GM23338 (cell line): ENCODE data around the gene ACTG2.

Experiments used
- TF ChIP-seq, protein P1 (sequence below): IDR thresholded peaks from 2 replicates; pipeline ENCODE4 v1.6.1; 2016; ENCODE audit warnings: antibody characterized with exemption
- TF ChIP-seq, protein P2 (sequence below): IDR thresholded peaks from one replicate; pipeline ENCODE4 v1.6.1; 2018; ENCODE audit warnings: antibody characterized with exemption; ENCODE audit not compliant: unreplicated experiment

GRCh38 chr2:73892631-73893329 lies at the start of gene ACTG2:
- TF ChIP-seq, protein P1, sequence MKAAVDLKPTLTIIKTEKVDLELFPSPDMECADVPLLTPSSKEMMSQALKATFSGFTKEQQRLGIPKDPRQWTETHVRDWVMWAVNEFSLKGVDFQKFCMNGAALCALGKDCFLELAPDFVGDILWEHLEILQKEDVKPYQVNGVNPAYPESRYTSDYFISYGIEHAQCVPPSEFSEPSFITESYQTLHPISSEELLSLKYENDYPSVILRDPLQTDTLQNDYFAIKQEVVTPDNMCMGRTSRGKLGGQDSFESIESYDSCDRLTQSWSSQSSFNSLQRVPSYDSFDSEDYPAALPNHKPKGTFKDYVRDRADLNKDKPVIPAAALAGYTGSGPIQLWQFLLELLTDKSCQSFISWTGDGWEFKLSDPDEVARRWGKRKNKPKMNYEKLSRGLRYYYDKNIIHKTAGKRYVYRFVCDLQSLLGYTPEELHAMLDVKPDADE = no peak
- TF ChIP-seq, protein P2, sequence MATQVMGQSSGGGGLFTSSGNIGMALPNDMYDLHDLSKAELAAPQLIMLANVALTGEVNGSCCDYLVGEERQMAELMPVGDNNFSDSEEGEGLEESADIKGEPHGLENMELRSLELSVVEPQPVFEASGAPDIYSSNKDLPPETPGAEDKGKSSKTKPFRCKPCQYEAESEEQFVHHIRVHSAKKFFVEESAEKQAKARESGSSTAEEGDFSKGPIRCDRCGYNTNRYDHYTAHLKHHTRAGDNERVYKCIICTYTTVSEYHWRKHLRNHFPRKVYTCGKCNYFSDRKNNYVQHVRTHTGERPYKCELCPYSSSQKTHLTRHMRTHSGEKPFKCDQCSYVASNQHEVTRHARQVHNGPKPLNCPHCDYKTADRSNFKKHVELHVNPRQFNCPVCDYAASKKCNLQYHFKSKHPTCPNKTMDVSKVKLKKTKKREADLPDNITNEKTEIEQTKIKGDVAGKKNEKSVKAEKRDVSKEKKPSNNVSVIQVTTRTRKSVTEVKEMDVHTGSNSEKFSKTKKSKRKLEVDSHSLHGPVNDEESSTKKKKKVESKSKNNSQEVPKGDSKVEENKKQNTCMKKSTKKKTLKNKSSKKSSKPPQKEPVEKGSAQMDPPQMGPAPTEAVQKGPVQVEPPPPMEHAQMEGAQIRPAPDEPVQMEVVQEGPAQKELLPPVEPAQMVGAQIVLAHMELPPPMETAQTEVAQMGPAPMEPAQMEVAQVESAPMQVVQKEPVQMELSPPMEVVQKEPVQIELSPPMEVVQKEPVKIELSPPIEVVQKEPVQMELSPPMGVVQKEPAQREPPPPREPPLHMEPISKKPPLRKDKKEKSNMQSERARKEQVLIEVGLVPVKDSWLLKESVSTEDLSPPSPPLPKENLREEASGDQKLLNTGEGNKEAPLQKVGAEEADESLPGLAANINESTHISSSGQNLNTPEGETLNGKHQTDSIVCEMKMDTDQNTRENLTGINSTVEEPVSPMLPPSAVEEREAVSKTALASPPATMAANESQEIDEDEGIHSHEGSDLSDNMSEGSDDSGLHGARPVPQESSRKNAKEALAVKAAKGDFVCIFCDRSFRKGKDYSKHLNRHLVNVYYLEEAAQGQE = no peak
